ENCODE data around the gene CIZ1. TPM values are rescaled to one million over a fixed set of nuclear protein-coding genes. Genes with fewer than 3 reads are reported as not detected.
"Not testable (repeated sequence)": the region's sequence is repeated elsewhere in the genome, so short reads cannot be mapped to it uniquely, and the experiment has no call there.

CIZ1 gene
- total and polyA plus RNA-seq, 7 experiments from 2014 or later, result 11.2 to 163 (median 137) TPM

GRCh38 chr9:128136816-128137793 lies 54.3 kb downstream of the CIZ1 start:
- DNase-seq (no peak), ATAC-seq (no peak)
- peaks cover 0 to 7% of the 10 kb centered on the region in 2 donors for H3K4me1 ChIP-seq (ENCODE audit: control insufficient read depth in 2 of 2, insufficient read depth in 2 of 2, low read length in 2 of 2)
- H3K27me3 ChIP-seq (ENCODE audit: control insufficient read depth in 2 of 2, insufficient read depth in 2 of 2, low read length in 2 of 2), result no peaks in the 10 kb centered on the region
- H3K4me3 Mint-ChIP-seq, result peak overlapping the region in 1 of 10 donors; percentile 27
- no peak overlapping the region for H3K27ac Mint-ChIP-seq
- intact Hi-C loops (cut with micrococcal nuclease), result no loop called here
- no peaks in the 10 kb centered on the region for H3K9me3 ChIP-seq (ENCODE audit: control insufficient read depth in 2 of 3, low read length in 3 of 3)
- ChIA-PET POLR2A (interaction anchor here (1.4 kb wide), 1 partner anchor 22 kb away, joined by 7 read pairs; no protein-coding TSS in a partner anchor), CTCF (interaction anchor here (0.5 kb wide), 1 partner anchor 1647 kb away, joined by 5 read pairs; no protein-coding TSS in a partner anchor)
- peaks cover 0 to 37% (median 8%) of the 10 kb centered on the region in 5 donors for H3K27me3 Mint-ChIP-seq
- H3K4me3 ChIP-seq (ENCODE audit: low read length), result no peak overlapping the region
- peaks cover 9 to 26% (median 12%) of the 10 kb centered on the region in 7 donors for H3K4me1 Mint-ChIP-seq
- H3K36me3 ChIP-seq (ENCODE audit: control insufficient read depth in 2 of 3, insufficient read depth in 3 of 3, low read length in 3 of 3), result no peaks in the 10 kb centered on the region
- H3K9me3 Mint-ChIP-seq, result no peaks in the 10 kb centered on the region
- no peak overlapping the region for H3K27ac ChIP-seq (ENCODE audit: low read depth, low read length)
- H3K36me3 Mint-ChIP-seq, result peaks cover 0 to 3% (median 0%) of the 10 kb centered on the region in 5 donors

DNA sequence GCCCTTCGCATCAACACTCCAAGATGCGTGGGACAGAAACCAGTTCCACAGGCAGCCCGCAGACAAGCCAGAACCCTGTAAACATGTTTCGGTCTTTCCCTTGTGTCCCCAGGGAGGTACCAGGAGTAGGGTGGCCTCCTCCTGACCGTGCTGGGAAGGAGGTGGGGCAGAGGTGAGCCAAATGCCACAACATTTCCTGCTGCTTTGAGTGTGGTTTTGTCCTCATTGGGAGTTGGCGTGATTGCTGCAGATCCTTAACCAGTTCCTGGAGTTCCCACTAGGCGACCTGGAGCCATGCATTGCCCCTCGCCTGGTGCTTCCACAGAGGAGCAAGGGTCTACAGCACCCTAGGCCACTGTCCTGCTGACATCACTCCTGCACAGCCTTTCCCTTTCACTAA lies 55.8 kb downstream of the CIZ1 start:
- H3K4me3 ChIP-seq (ENCODE audit: low read length); H3K36me3 Mint-ChIP-seq; H3K27me3 ChIP-seq (ENCODE audit: control insufficient read depth in 2 of 2, insufficient read depth in 2 of 2, low read length in 2 of 2); ATAC-seq; H3K27ac ChIP-seq (ENCODE audit: low read depth, low read length); H3K27ac Mint-ChIP-seq; H3K9me3 Mint-ChIP-seq; H3K36me3 ChIP-seq (ENCODE audit: control insufficient read depth in 2 of 3, insufficient read depth in 3 of 3, low read length in 3 of 3); H3K9me3 ChIP-seq (ENCODE audit: control insufficient read depth in 2 of 3, low read length in 3 of 3); H3K4me3 Mint-ChIP-seq; H3K4me1 ChIP-seq (ENCODE audit: control insufficient read depth in 2 of 2, insufficient read depth in 2 of 2, low read length in 2 of 2); DNase-seq; intact Hi-C loops (cut with micrococcal nuclease); CTCF ChIA-PET; POLR2A ChIA-PET: not testable (repeated sequence)
- H3K27me3 Mint-ChIP-seq, result peaks cover 0 to 46% (median 8%) of the 10 kb centered on the region in 5 donors
- H3K4me1 Mint-ChIP-seq, result peaks cover 5 to 21% (median 8%) of the 10 kb centered on the region in 7 donors

- CTCF ChIA-PET, result interaction anchor here (0.7 kb wide), 1 partner anchor 60 kb away, joined by 3 read pairs; no protein-coding TSS in a partner anchor
- DNase-seq, POLR2A ChIA-PET: not testable (repeated sequence)
Observed at GRCh38 chr9:128132139-128132538, 59.2 kb downstream of the CIZ1 start.

DNA sequence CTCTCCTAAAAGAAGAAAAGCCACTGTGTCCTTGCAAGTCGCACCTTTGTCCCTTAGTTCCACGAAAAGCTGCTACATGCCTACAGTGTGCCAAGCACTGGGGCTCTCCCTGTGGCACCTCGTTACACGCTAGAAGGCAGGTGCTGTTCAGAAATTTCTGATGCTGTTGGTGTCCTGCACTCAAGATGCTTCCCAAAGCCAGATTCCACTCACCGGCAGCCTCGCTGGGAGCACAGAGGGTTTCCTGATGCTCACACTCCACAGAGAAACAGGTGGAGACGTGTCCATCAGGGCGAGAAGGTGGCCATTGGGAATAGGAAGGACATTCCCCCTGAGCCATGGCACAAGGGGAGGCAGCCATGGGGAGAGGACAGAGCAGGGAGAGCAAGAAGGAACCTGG lies 60.0 kb downstream of the CIZ1 start:
- DNase-seq; H3K9me3 ChIP-seq (ENCODE audit: control insufficient read depth in 2 of 3, low read length in 3 of 3); H3K9me3 Mint-ChIP-seq; ATAC-seq; H3K36me3 ChIP-seq (ENCODE audit: control insufficient read depth in 2 of 3, insufficient read depth in 3 of 3, low read length in 3 of 3); H3K4me3 ChIP-seq (ENCODE audit: low read length); H3K36me3 Mint-ChIP-seq; H3K4me3 Mint-ChIP-seq; H3K4me1 ChIP-seq (ENCODE audit: control insufficient read depth in 2 of 2, insufficient read depth in 2 of 2, low read length in 2 of 2); H3K27me3 ChIP-seq (ENCODE audit: control insufficient read depth in 2 of 2, insufficient read depth in 2 of 2, low read length in 2 of 2); H3K27ac ChIP-seq (ENCODE audit: low read depth, low read length); intact Hi-C loops (cut with micrococcal nuclease); H3K27ac Mint-ChIP-seq: not testable (repeated sequence)
- POLR2A ChIA-PET, result interaction anchor here (0.7 kb wide), 1 partner anchor 1351 kb away, joined by 4 read pairs; no protein-coding TSS in a partner anchor
- CTCF ChIA-PET, result interaction anchor here (0.7 kb wide), 1 partner anchor 60 kb away, joined by 3 read pairs; no protein-coding TSS in a partner anchor
- H3K27me3 Mint-ChIP-seq, result peaks cover 0 to 50% (median 8%) of the 10 kb centered on the region in 5 donors
- H3K4me1 Mint-ChIP-seq, result peaks cover 16 to 34% (median 28%) of the 10 kb centered on the region in 7 donors

More at GRCh38 chr9:128132139-128132538, 59.2 kb downstream of the CIZ1 start:
- H3K36me3 Mint-ChIP-seq; H3K4me3 Mint-ChIP-seq; intact Hi-C loops (cut with micrococcal nuclease); H3K36me3 ChIP-seq (ENCODE audit: control insufficient read depth in 2 of 3, insufficient read depth in 3 of 3, low read length in 3 of 3); H3K27me3 ChIP-seq (ENCODE audit: control insufficient read depth in 2 of 2, insufficient read depth in 2 of 2, low read length in 2 of 2); H3K4me1 ChIP-seq (ENCODE audit: control insufficient read depth in 2 of 2, insufficient read depth in 2 of 2, low read length in 2 of 2); H3K4me3 ChIP-seq (ENCODE audit: low read length); ATAC-seq; H3K9me3 Mint-ChIP-seq; H3K27ac ChIP-seq (ENCODE audit: low read depth, low read length); H3K27ac Mint-ChIP-seq; H3K9me3 ChIP-seq (ENCODE audit: control insufficient read depth in 2 of 3, low read length in 3 of 3): not testable (repeated sequence)
- H3K27me3 Mint-ChIP-seq, result peaks cover 0 to 50% (median 8%) of the 10 kb centered on the region in 5 donors
- H3K4me1 Mint-ChIP-seq, result peaks cover 15 to 33% (median 25%) of the 10 kb centered on the region in 7 donors

DNA sequence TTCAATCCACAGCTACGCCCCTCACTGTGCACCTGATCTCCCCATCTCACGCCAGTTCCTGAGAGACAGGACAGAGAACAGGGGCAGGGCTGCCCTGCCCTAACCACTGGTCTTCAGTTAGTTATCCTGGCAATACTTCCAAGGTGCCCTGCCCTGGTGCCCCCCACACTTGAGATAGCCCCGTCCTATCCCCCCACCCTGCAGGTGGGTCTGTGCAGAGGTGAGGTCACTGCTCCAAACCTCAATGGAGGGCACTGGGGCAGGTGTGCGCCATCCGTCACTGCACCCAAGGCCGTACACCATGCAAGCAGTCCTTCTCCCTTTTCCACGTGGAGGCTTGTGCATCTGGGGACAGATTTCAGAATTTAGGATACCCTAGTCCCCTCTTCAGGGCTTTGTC lies 60.7 kb downstream of the CIZ1 start:
- H3K27me3 ChIP-seq (ENCODE audit: control insufficient read depth in 2 of 2, insufficient read depth in 2 of 2, low read length in 2 of 2); H3K9me3 Mint-ChIP-seq; DNase-seq; POLR2A ChIA-PET; H3K4me3 ChIP-seq (ENCODE audit: low read length); ATAC-seq; H3K36me3 ChIP-seq (ENCODE audit: control insufficient read depth in 2 of 3, insufficient read depth in 3 of 3, low read length in 3 of 3); CTCF ChIA-PET; H3K36me3 Mint-ChIP-seq; H3K27ac Mint-ChIP-seq; intact Hi-C loops (cut with micrococcal nuclease); H3K9me3 ChIP-seq (ENCODE audit: control insufficient read depth in 2 of 3, low read length in 3 of 3); H3K27ac ChIP-seq (ENCODE audit: low read depth, low read length): not testable (repeated sequence)
- Mint-ChIP-seq H3K4me3 (peak overlapping the region in 1 of 10 donors; percentile 97), H3K27me3 (peaks cover 0 to 47% (median 8%) of the 10 kb centered on the region in 5 donors), H3K4me1 (peaks cover 18 to 37% (median 32%) of the 10 kb centered on the region in 7 donors)
- H3K4me1 ChIP-seq (ENCODE audit: control insufficient read depth in 2 of 2, insufficient read depth in 2 of 2, low read length in 2 of 2), result peaks cover 13 to 15% of the 10 kb centered on the region in 2 donors

DNA sequence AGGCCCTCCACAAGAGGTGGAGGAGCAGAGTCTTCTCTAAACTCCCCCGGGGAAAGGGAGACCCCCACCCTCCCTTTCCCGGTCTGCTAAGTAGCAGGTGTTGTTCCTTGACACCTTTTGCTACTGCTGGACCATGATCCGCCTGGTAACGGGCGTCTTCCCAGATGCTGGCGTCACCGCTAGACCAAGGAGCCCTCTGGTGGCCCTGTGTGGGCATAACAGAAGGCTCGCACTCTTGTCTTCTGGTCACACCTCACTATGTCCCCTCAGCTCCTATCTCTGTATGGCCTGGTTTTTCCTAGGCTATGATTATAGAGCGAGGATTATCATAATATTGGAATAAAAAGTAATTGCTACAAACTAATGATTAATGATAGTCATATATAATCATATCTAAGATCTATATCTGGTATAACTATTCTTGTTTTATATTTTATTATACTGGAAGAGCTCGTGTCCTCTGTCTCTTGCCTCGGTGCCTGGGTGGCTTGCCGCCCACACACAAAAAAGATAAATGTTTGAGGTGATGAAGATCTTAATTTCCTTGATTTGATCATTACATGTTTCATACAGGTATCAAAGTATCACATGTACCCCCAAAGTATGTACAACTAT lies 61.3 kb downstream of the CIZ1 start:
- CTCF ChIA-PET; H3K9me3 ChIP-seq (ENCODE audit: control insufficient read depth in 2 of 3, low read length in 3 of 3); ATAC-seq; H3K36me3 Mint-ChIP-seq; H3K9me3 Mint-ChIP-seq; H3K27ac ChIP-seq (ENCODE audit: low read depth, low read length); H3K4me3 ChIP-seq (ENCODE audit: low read length); H3K27me3 ChIP-seq (ENCODE audit: control insufficient read depth in 2 of 2, insufficient read depth in 2 of 2, low read length in 2 of 2): not testable (repeated sequence)
- Mint-ChIP-seq H3K27me3 (peaks cover 0 to 41% (median 8%) of the 10 kb centered on the region in 5 donors), H3K4me3 (peak overlapping the region; percentile 57 to 99 (median 96)), H3K4me1 (peaks cover 20 to 40% (median 36%) of the 10 kb centered on the region in 7 donors), H3K27ac (peak overlapping the region in 4 of 9 donors; percentile 62 to 83 (median 78))
- intact Hi-C loops (cut with micrococcal nuclease), result loop anchor here (2.0 to 10.0 kb wide), 7 partner anchors 61 to 1143 kb away; partner anchors contain the start of genes CIZ1 (in 1 of the 2), COQ4 (in 1 of the 2), DPM2 (in 1 of the 2) and SH2D3C (in 1 of the 2)
- H3K36me3 ChIP-seq (ENCODE audit: control insufficient read depth in 2 of 3, insufficient read depth in 3 of 3, low read length in 3 of 3), result peaks cover 0 to 10% (median 0%) of the 10 kb centered on the region in 3 experiments
- peaks cover 16 to 19% of the 10 kb centered on the region in 2 donors for H3K4me1 ChIP-seq (ENCODE audit: control insufficient read depth in 2 of 2, insufficient read depth in 2 of 2, low read length in 2 of 2)
- POLR2A ChIA-PET, result interaction anchor here (1.1 to 3.0 kb wide), 2 partner anchors 11 to 28 kb away, joined by 3 to 27 read pairs; partner anchors contain the start of gene BBLN
- DNase-seq, result peak in 5 of 9 donors; percentile 30 to 54 (median 36)

Measured in naive thymus-derived CD4-positive, alpha-beta T cell (primary cell).